Left ventricle myocardium superior (tissue), 1 donor: ENCODE results near the gene DSCAM. TPM values are rescaled to one million over a fixed set of nuclear protein-coding genes. Genes with fewer than 3 reads are reported as not detected.

Experiments
- ATAC-seq: fragments of 200-7000 bp; cut with Tn5 transposase; one replicate; pipeline ENCODE4 v1.9.1; 2020; ENCODE audit warnings: mild to moderate bottlenecking, moderate library complexity
- DNase-seq: peaks from one replicate; pipeline ENCODE4 v3.0.0-alpha.2; 2020
- intact Hi-C: fragments of 100-400 bp; cut with micrococcal nuclease; formaldehyde crosslinking; loops from one replicate; pipeline ENCODE4 v1.11.0; 2022
- total RNA-seq: library from RNA; stranded (reverse); fragmentation: NEBNext Ultra II Directional; extraction: Animal tissue kit (Norgen Biotek cat#: 25700); gene quantifications from one replicate; pipeline ENCODE4 v1.2.1, GENCODE V29; 2021
- donor health status: DM: no; HTN: yes; CAD: no; lungs with severe emphysema.

Gene DSCAM
- total RNA-seq, 1 donor from 2014 or later, result not detected

DNA sequence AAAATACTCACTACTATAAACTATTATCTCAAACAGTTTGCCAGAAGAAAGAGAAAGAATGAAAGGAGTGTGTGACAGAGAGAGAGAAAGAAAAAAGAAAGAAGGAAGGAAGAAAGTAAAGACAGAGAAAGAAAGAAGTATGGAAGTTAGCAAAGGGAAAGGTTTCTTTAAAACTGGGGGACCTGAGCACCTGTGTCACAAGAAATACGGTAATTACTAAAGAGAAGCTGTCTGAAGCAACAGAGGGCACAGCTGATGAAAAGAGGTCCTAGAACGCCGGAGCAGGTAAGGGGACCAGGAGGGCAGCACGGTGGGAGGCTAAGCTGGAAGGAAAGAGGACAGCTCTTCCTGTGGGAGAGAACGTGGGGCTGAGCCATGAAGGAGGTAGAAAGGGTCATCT lies 163.6 kb downstream of the DSCAM start:
- intact Hi-C loops, result no loop called here
- ATAC-seq (no peak), DNase-seq (no peak)

- intact Hi-C loops, result no loop called here
- ATAC-seq (peak; percentile 89), DNase-seq (peak; percentile 64)
Observed at GRCh38 chr21:40681164-40681859, 165.6 kb downstream of the DSCAM start.

- no peak for ATAC-seq
- intact Hi-C loops, result no loop called here
- no peak for DNase-seq
Observed at GRCh38 chr21:40680311-40680710, 166.6 kb downstream of the DSCAM start.

- DNase-seq, result no peak
- ATAC-seq, result no peak
- intact Hi-C loops, result no loop called here
Observed at GRCh38 chr21:40678681-40679284, 168.2 kb downstream of the DSCAM start.

- ATAC-seq (peak; percentile 37), DNase-seq (no peak)
- intact Hi-C loops, result no loop called here
Observed at GRCh38 chr21:40675017-40675416, 171.9 kb downstream of the DSCAM start.

GRCh38 chr21:40672602-40673001 lies 174.4 kb downstream of the DSCAM start:
- intact Hi-C loops, result no loop called here
- ATAC-seq, result no peak

GRCh38 chr21:40671716-40672115 lies 175.2 kb downstream of the DSCAM start:
- intact Hi-C loops, result no loop called here
- ATAC-seq (no peak), DNase-seq (no peak)

More at GRCh38 chr21:40672602-40673001, 174.4 kb downstream of the DSCAM start:
- DNase-seq, result no peak

GRCh38 chr21:40668555-40669275 lies 178.2 kb downstream of the DSCAM start:
- DNase-seq, result no peak
- no peak for ATAC-seq
- intact Hi-C loops, result loop anchor here (10.0 kb wide), 1 partner anchor 64 kb away; no protein-coding TSS in a partner anchor

DNA sequence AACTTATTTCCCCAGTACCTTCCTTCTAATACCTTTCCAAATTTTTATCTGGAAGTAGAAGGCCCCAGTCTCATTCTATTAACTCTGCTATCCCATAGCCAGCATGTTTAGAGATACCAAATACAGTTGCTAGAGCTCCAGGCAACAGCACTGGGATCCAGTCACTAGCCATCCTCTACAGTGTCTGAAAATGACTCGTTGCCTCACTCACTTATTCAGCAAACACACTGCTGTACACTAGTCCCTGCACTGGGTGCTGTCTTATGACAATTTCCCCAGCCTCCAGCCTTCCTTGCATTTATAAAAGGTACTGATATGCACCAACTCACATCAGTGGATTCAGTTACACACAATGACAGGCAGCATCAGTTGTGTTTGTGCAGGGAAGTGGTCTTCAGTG lies 179.0 kb downstream of the DSCAM start:
- intact Hi-C loops, result loop anchor here (10.0 kb wide), 1 partner anchor 63 kb away; no protein-coding TSS in a partner anchor
- ATAC-seq (no peak), DNase-seq (no peak)

DNA sequence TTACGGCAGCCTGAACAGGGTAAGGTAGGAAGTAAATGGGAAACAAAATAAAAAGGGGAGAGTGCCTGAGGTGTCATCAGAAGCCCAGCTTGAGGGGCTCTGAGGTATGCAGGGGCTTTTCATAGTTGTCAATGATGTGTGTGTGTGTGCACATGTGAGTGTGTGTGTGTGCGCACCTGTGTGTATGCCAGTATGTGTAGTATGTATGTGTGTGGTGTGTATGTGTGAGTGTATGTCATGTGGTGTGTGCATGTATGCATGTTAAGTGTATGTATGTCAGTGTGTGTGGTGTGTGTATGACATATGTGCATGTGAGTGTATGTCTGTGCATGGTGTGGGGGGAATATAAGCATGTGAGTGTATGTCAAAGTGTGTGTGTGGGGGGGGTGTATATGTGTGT lies 184.1 kb downstream of the DSCAM start:
- intact Hi-C loops, result loop anchor here (10.0 kb wide), 1 partner anchor 58 kb away; no protein-coding TSS in a partner anchor
- DNase-seq, result no peak
- ATAC-seq, result no peak

DNA sequence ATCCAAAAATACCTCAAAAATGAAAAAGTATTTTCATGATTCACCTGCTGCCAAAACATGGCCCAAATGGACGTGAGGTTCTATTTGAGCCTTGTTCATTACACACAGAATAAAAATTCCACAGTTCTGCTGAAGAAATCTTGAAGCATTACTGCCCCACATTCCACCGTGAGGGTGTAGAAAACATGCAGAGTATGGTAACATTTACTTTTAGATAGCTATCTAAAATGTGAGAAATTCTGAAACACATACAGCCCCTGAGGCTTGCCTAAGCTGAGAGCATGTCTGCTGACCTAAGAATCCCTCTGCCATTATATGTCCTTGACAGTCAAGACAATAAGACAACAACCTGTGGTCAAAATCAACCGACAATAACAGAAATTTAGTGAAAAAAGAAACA lies 186.5 kb downstream of the DSCAM start:
- intact Hi-C loops, result loop anchor here (10.0 kb wide), 1 partner anchor 56 kb away; no protein-coding TSS in a partner anchor
- ATAC-seq (no peak), DNase-seq (no peak)

- intact Hi-C loops, result no loop called here
- DNase-seq (no peak), ATAC-seq (no peak)
Observed at GRCh38 chr21:40658311-40658710, 188.6 kb downstream of the DSCAM start.

DNA sequence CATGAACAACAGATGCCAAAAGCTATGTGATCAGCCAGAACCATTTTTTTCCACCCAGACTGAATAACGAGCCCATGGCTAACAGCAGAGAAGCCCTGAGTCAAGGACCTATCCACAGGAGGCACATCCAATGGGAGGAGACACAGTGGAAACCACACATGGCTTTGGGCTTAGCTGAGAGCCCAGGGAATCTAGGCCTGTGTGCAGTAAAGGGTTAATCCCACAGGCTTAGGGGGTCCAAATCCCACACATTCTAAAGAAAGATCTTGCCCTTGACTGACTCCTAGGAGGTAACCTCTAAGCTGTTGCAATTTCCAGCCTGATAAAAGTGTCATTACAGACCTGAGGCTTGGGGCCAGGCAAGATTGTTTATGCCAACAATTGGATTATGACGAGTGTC lies 194.5 kb downstream of the DSCAM start:
- no peak for ATAC-seq

GRCh38 chr21:40647706-40648105 lies 199.3 kb downstream of the DSCAM start:
- ATAC-seq (no peak), DNase-seq (no peak)
- intact Hi-C loops, result no loop called here

More for the DNA sequence above, 194.5 kb downstream of the DSCAM start:
- DNase-seq, result no peak
- intact Hi-C loops, result no loop called here

- intact Hi-C loops, result no loop called here
- ATAC-seq, result no peak
- no peak for DNase-seq
Observed at GRCh38 chr21:40646651-40647050, 200.3 kb downstream of the DSCAM start.

GRCh38 chr21:40641042-40641441 lies 205.9 kb downstream of the DSCAM start:
- ATAC-seq (no peak), DNase-seq (no peak)
- intact Hi-C loops, result no loop called here

- intact Hi-C loops, result no loop called here
- no peak for ATAC-seq
- no peak for DNase-seq
Observed at GRCh38 chr21:40640266-40640789, 206.6 kb downstream of the DSCAM start.

- intact Hi-C loops, result no loop called here
- no peak for DNase-seq
- no peak for ATAC-seq
Observed at GRCh38 chr21:40639616-40640194, 207.3 kb downstream of the DSCAM start.

- ATAC-seq (no peak), DNase-seq (no peak)
- intact Hi-C loops, result no loop called here
Observed at GRCh38 chr21:40638466-40639251, 208.3 kb downstream of the DSCAM start.
